UCSD-AML1 (cell line): ENCODE measurements around the gene TTLL11.

Source experiments
- DNase-seq: peaks from one replicate; lab custom pipeline; 2025; ENCODE audit not compliant: unreplicated experiment; lab: John Stamatoyannopoulos, UW

The TTLL11 gene

GRCh38 chr9:122053064-122053463, 40.0 kb downstream of the TTLL11 start:
- no peak for DNase-seq

DNA sequence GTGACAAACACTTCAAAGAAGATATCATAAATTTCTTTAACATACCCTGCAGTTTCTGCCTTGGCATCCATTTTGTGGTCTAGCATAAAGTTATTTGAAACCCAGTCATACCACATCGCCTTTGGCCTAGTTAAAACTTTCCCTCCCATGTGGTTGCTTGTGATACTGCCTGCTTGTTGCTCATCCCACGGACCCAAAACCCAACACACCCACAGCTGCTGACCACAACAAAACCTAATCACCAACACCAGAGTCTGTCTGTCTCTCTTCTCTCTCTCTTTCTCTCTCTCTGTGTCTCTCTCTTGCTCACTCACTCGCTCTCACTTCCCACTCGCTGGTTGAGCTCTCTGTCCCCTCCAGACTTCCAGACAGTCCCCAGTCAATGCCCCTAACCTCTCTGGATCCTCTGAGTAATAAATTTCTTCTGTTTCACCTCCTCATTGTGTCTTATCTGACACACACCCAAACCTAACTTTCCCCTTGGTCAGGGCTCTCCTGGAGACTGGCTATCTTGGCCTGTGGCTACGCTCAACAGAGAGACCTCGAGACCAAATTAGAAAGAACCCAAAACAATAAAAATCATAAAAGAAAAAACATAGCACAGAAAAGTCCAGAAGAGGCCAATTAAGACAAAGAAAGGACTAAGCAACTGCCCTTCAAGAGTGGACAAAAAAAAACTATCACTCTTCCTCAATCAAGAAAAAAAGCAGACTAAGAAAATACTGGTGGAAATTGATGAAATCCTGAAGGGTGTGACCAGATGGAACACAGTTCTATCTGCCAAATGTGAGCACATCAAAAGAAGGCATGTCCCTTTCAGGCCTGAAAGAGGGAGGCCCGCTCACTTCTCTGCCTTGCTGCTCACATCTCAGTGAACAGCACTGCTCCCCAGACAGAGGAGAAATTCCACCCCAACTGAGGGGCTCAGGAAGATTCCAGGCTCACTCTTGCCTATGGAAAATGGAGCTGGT, 41.5 kb downstream of the TTLL11 start:
- no peak for DNase-seq

- DNase-seq: no peak
Measured at GRCh38 chr9:122050167-122050566, 42.9 kb downstream of the TTLL11 start.

- no peak for DNase-seq
Measured at GRCh38 chr9:122042056-122042455, 51.1 kb downstream of the TTLL11 start.

- DNase-seq: no peak
Measured at GRCh38 chr9:122040561-122041242, 52.4 kb downstream of the TTLL11 start.

DNA sequence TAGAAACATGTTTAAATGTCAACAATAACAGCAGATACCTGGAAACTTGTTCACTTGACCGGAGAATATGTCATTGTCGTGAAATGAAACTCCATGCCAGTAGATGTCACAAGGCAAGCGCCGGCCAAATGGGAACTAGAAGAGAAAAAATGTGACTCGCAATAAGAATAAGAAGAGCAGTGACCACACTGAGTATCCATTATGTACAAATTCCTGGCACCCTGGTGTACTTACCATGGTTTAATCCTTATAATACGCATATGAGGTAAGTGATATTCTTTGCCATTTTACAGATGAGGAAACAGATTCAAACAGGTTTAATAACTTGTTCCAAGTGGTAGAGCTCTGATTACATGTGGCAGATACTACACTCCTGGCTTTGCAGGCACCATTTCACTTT, 53.9 kb downstream of the TTLL11 start:
- no peak for DNase-seq

DNA sequence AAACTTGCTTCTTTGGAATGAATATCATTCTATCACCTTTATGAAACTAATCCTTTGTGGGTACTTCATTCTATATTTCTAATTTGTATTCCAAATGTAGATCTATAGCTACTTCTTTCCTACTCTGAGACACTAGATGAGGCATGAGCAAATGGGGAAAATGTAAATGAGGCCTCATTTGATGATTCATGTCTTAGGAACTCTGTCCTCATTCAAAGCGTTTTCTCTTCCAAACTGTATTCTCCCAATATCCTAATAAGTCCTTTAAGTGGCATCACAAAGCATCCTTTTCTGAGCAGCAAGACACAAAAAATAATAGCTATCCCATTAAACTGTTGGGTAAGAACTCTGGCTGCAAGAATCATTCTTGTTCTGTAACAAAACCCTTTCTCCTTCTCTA, 56.1 kb downstream of the TTLL11 start:
- DNase-seq: no peak

DNA sequence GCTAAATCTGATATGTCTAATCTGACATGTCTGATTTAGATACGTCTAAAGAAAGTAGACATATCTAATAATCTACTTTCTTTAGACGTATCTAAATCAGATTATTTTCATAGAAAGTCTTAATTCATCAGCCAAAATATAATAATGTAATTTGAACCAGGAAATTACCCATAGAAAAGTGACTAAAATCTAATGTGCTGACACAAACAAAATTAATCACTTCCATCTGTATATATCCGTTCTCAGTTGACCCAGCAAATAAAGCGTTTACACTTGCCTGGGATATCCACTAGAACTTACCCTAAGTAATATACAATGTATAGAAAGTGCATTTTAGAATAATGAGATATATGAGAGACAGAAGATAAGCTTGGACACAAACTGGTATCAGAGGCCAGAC, 56.7 kb downstream of the TTLL11 start:
- no peak for DNase-seq

- DNase-seq: no peak
Measured at GRCh38 chr9:122033775-122034373, 59.2 kb downstream of the TTLL11 start.

GRCh38 chr9:122032346-122032745, 60.8 kb downstream of the TTLL11 start:
- DNase-seq: no peak

- no peak for DNase-seq
Measured at GRCh38 chr9:122031776-122032175, 61.3 kb downstream of the TTLL11 start.

DNA sequence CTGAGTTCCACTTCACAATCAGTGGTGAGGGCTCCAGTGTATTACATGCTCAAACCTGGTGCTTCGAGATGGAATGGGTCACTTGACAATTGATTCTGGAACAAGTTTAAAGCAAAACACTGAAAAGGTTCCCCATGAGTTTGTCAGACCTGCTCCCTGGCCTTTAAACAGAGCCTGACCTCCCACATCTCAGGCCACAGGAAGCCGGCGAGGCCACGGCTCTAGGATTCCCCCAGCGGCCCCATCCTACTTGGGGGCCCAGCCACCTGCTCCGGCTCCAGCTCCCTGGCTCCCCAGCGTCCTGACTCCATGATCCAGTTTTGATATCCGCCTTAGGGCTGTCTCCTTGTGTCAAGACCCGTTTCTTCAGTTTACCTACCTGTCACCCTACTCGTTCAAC, 62.0 kb downstream of the TTLL11 start:
- no peak for DNase-seq

- DNase-seq: no peak
Measured at GRCh38 chr9:122030357-122030756, 62.8 kb downstream of the TTLL11 start.

DNA sequence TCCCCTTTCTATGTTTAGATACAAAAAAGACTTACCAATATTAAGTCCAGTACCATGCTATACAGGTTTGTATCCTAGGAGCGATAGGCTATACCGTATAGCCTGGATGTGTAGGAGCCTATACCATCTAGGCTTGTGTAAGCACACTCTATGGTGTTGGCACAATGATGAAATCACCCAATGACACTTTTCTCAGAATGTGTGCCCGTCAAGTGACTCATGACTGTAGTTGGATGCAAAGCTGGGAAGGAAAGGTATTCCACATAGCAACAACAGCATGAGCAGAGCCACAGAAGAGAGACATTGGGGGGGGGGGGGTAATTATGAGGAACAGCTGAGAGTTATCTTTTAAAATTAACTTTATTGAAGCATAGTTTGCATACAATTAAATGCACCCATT, 63.2 kb downstream of the TTLL11 start:
- DNase-seq: no peak

- no peak for DNase-seq
Measured at GRCh38 chr9:122028089-122028488, 65.0 kb downstream of the TTLL11 start.

DNA sequence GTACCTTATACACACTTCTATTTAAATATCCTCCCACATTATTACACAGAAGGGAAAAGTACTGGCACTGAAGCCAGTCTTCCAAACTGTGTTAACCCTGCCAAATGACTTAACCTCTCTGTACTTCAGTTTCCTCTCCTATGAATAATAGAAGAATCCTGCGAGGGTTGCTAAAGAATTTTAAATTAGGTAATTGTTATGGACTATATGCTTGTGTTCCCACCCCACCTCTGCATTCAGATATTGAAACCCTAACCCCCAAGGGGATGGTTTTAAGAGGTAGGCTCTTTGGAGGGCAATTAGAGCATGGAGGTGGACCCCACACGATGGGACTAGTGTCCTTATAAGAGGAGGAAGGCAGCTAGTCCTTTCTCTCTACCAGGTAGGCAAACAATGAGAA, 72.7 kb downstream of the TTLL11 start:
- DNase-seq: no peak

GRCh38 chr9:122016744-122017143, 76.4 kb downstream of the TTLL11 start:
- no peak for DNase-seq

- no peak for DNase-seq
Measured at GRCh38 chr9:122016309-122016708, 76.8 kb downstream of the TTLL11 start.

DNA sequence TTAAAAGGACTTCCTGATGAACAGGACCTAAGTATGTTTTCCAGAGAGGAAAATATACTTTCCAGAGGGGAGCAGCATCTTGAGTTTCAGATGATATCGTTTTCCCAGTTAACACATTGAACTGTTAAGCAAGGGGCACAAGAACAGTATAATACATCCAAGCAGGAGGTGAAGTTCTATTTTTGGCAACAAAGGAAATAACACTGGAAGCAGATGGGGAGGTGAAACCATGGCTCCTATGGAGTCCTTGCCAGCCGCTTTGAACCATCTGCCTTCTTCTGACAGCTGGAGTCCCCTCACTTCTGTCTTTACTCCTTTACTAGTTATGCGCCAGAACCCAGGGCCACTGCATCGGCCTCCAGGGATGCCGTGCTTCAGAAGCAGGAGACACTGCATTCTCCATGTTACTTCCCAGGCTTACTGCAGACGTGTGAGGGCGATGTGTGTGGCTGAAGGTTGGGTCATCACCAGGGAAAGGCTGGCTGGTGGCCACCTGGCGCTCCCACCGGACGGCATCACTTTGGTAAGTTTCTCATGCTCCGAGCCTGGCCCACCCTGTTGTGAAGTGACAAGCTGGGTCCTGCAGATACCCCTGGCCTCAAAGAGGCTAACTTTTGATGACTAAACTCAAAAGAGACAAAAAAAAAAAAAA, 77.8 kb downstream of the TTLL11 start:
- no peak for DNase-seq

DNA sequence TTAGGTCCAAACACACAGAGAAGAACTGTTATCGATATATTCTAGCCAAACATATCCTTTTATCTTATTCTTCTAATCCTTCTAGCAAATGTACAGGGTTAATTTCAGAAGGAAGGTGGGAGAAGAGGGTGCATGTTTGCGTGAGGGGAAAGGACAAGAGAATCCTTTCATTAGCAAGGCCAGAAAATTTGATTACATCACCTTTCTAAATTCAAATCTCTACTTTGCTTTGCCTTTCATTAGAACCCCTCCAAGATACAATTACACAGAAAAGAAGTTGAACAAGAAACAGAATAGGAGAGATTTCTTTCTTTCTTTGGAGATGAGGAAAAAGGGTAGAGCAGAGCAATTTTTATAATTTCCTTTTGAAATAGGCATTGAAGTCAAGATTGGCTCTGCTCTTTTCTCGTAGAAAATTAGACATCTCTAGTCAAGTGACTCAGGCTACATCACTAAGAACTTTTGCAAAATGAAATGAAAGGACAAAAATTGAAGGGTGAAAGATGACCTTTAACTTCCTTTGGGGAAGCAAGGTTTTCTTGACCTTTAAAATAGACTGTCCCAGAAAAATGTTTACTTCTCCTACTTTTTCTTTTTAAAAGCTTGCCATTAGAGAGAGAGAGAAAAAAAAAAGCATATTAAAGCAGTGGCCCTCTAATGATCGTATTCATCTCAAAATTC, 81.2 kb downstream of the TTLL11 start:
- no peak for DNase-seq

DNA sequence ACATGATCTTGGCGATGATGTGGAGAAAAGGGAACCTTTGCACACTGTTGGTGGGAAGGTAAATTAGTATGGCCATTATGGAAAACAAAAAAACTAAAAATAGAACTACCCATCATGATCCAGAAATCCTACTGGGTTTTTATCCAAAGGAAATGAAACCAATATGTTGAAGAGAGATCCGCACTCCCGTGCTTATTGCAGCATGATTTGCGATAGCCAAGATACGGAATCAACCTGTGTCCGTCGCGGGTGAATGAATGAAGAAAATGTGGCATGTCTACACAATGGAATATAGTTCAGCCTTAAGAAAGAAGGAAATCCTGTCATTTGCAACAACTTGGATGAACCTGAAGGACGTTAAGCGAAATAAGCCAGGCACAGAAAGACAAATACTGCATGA, 84.5 kb downstream of the TTLL11 start:
- no peak for DNase-seq
